Hepatocyte (in vitro differentiated cells): ENCODE data around the gene TBRG1.

Source experiments
- CTCF ChIP-seq: fragments of 200-600 bp; sonication (generic); IDR thresholded peaks from 2 replicates; pipeline ENCODE4 v1.5.1; 2016; ENCODE audit warnings: antibody characterized with exemption, mild to moderate bottlenecking; ENCODE audit not compliant: poor library complexity
- EZH2 ChIP-seq: fragments of 200-600 bp; sonication (generic); IDR thresholded peaks from 2 replicates; pipeline ENCODE4 v1.6.1; 2016; ENCODE audit warnings: antibody characterized with exemption, mild to moderate bottlenecking, borderline replicate concordance
- EZH2phosphoT487 ChIP-seq: fragments of 200-600 bp; sonication (generic); IDR thresholded peaks from one replicate; pipeline ENCODE4 v1.6.1; 2018; ENCODE audit warnings: antibody characterized with exemption, mild to moderate bottlenecking, low read depth, moderate library complexity; ENCODE audit not compliant: unreplicated experiment, severe bottlenecking

GRCh38 chr11:124581817-124582216 is 40.8 kb upstream of the TBRG1 start:
- TF ChIP-seq CTCF (no peak), EZH2 (no peak), EZH2phosphoT487 (no peak)
